CD4-positive, alpha-beta T cell (primary cell): ENCODE measurements around the gene DCDC2. TPM values are rescaled to one million over a fixed set of nuclear protein-coding genes. Genes with fewer than 3 reads are reported as not detected.
"Not testable (repeated sequence)": the region's sequence is repeated elsewhere in the genome, so short reads cannot be mapped to it uniquely, and the experiment has no call there.

Experiments used
- ATAC-seq: fragments of 200-7000 bp; cut with Tn5 transposase; one replicate; pipeline ENCODE4 v1.10.0; 2022; ENCODE audit warnings: mild to moderate bottlenecking; ENCODE audit not compliant: poor library complexity
- CTCF ChIA-PET: fragments of 350-600 bp; sonication (Branson Sonifier 250); formaldehyde crosslinking; loops from one replicate; lab custom pipeline; 2021; ENCODE audit warnings: antibody characterized with exemption, inconsistent platforms; lab: Charles Lee
- POLR2A ChIA-PET: fragments of 350-600 bp; sonication (Branson Sonifier 250); formaldehyde crosslinking; loops from one replicate; lab custom pipeline; 2021; ENCODE audit warnings: antibody characterized with exemption, inconsistent platforms; lab: Charles Lee
- DNase-seq, 14 experiments: peaks; one replicate each; pipeline ENCODE4 v3.0.0-alpha.2; 2013 to 2020; ENCODE audit warnings: mixed read lengths in 2 of 14
- H3K27ac ChIP-seq, 2 donors: one replicate each; pipeline versions ENCODE4 v1.5.1 to v1.7.0; 2013; ENCODE audit warnings: low read length in 2 of 2, low read depth in 1 of 2, mild to moderate bottlenecking in 1 of 2
- H3K27me3 ChIP-seq, 2 experiments: 1 replicate in 1 of 2; 2 replicates in 1 of 2; pipeline versions ENCODE4 v1.6.1 to v1.7.0; 2013; ENCODE audit warnings: low read length in 2 of 2, control low read depth in 1 of 2, mild to moderate bottlenecking in 1 of 2, moderate library complexity in 1 of 2; ENCODE audit not compliant: insufficient read depth in 2 of 2, control insufficient read depth in 1 of 2
- H3K36me3 ChIP-seq: one replicate; pipeline ENCODE4 v1.6.1; 2013; ENCODE audit warnings: low read length, control low read depth; ENCODE audit not compliant: insufficient read depth
- H3K4me1 ChIP-seq: one replicate; pipeline ENCODE4 v1.6.1; 2013; ENCODE audit warnings: low read length, control low read depth; ENCODE audit not compliant: insufficient read depth
- H3K4me3 ChIP-seq: one replicate; pipeline ENCODE4 v1.5.1; 2013; ENCODE audit warnings: mild to moderate bottlenecking, low read length, moderate library complexity
- H3K9me3 ChIP-seq, 2 experiments: 1 replicate in 1 of 2; 2 replicates in 1 of 2; pipeline versions ENCODE4 v1.6.1 to v1.7.0; 2013; ENCODE audit warnings: low read length in 2 of 2, mild to moderate bottlenecking in 2 of 2, control low read depth in 1 of 2, moderate library complexity in 1 of 2; ENCODE audit not compliant: control insufficient read depth in 1 of 2, insufficient read depth in 1 of 2
- H3K27ac Mint-ChIP-seq: one replicate; pipeline ENCODE4 v1.8.0; 2020; ENCODE audit warnings: mixed read lengths
- H3K27me3 Mint-ChIP-seq: one replicate; pipeline ENCODE4 v1.8.0; 2021; ENCODE audit warnings: mixed read lengths
- H3K36me3 Mint-ChIP-seq: one replicate; pipeline ENCODE4 v1.8.0; 2021; ENCODE audit warnings: low read depth, mixed read lengths
- H3K4me1 Mint-ChIP-seq: one replicate; pipeline ENCODE4 v1.8.0; 2021; ENCODE audit warnings: low read depth, mixed read lengths
- H3K4me3 Mint-ChIP-seq: one replicate; pipeline ENCODE4 v1.8.0; 2020; ENCODE audit warnings: mild to moderate bottlenecking, mixed read lengths
- H3K9me3 Mint-ChIP-seq: one replicate; pipeline ENCODE4 v1.8.0; 2020; ENCODE audit warnings: mixed read lengths
- intact Hi-C, 2 experiments: fragments of 100-400 bp; cut with DNase I in 1 of 2; cut with micrococcal nuclease in 1 of 2; formaldehyde crosslinking; loops; one replicate each; pipeline versions ENCODE4 v1.15.1 to v1.9.0; 2023 to 2025; cut with DNase I, micrococcal nuclease
- total RNA-seq, 174 experiments: library from RNA in 2 of 174; stranded (reverse) in 2 of 174; gene quantifications; one replicate each; pipeline ENCODE4 v1.2.3 and lab custom pipeline; 2021 to 2026
- TF ChIP-seq, protein P1 (sequence below): fragments of 200-600 bp; IDR thresholded peaks from one replicate; pipeline ENCODE4 v1.8.0; 2022; ENCODE audit warnings: antibody characterized with exemption, mild to moderate bottlenecking

The DCDC2 gene
- total RNA-seq, 2 experiments from 2014 or later, result 0.05 TPM; not detected in 1

DNA sequence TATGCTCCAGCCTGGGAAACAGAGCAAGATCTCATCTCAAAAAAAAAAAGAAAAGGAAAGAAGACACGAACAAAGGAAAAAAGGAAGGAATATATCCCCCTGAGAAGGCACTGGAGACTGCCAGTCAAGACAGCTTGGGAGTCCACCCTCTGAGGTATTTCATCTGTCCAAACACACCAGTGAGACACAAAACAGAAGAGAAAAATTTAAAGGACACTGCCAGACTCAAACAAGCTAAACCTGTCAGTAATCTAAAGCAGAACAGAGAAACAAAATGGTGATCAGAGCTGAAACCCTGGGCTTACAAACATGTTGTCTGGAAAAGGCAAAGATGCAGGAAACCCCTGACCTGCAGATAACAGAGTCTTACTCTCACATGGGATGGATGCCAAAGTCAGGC is 114.9 kb downstream of the DCDC2 start:
- no peaks in the 10 kb centered on the region for H3K9me3 Mint-ChIP-seq
- TF ChIP-seq, protein P1, sequence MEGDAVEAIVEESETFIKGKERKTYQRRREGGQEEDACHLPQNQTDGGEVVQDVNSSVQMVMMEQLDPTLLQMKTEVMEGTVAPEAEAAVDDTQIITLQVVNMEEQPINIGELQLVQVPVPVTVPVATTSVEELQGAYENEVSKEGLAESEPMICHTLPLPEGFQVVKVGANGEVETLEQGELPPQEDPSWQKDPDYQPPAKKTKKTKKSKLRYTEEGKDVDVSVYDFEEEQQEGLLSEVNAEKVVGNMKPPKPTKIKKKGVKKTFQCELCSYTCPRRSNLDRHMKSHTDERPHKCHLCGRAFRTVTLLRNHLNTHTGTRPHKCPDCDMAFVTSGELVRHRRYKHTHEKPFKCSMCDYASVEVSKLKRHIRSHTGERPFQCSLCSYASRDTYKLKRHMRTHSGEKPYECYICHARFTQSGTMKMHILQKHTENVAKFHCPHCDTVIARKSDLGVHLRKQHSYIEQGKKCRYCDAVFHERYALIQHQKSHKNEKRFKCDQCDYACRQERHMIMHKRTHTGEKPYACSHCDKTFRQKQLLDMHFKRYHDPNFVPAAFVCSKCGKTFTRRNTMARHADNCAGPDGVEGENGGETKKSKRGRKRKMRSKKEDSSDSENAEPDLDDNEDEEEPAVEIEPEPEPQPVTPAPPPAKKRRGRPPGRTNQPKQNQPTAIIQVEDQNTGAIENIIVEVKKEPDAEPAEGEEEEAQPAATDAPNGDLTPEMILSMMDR, result no peak
- DNase-seq, result no peak

GRCh38 chr6:24241779-24242178 is 116.1 kb downstream of the DCDC2 start:
- H3K27ac ChIP-seq, H3K36me3 Mint-ChIP-seq, intact Hi-C loops, H3K27me3 ChIP-seq, H3K4me3 Mint-ChIP-seq, H3K27ac Mint-ChIP-seq, ATAC-seq, H3K4me3 ChIP-seq, DNase-seq, H3K4me1 Mint-ChIP-seq, H3K9me3 Mint-ChIP-seq, POLR2A ChIA-PET, H3K36me3 ChIP-seq, H3K9me3 ChIP-seq, CTCF ChIA-PET, H3K4me1 ChIP-seq: not testable (repeated sequence)
- H3K27me3 Mint-ChIP-seq, result peaks cover 35% of the 10 kb centered on the region

More for the DNA sequence above, 114.9 kb downstream of the DCDC2 start:
- peaks cover 30% of the 10 kb centered on the region for H3K27me3 Mint-ChIP-seq
- no peak overlapping the region for H3K4me3 Mint-ChIP-seq
- Histone ChIP-seq H3K9me3 (no peaks in the 10 kb centered on the region), H3K4me3 (no peak overlapping the region), H3K27ac (no peak overlapping the region), H3K27me3 (no peaks in the 10 kb centered on the region), H3K36me3 (no peaks in the 10 kb centered on the region), H3K4me1 (no peaks in the 10 kb centered on the region)
- CTCF ChIA-PET, result no interaction called here
- H3K36me3 Mint-ChIP-seq, result no peaks in the 10 kb centered on the region
- no peak overlapping the region for H3K27ac Mint-ChIP-seq
- no peaks in the 10 kb centered on the region for H3K4me1 Mint-ChIP-seq
- no peak for ATAC-seq
- intact Hi-C loops, result no loop called here
- POLR2A ChIA-PET, result no interaction called here

DNA sequence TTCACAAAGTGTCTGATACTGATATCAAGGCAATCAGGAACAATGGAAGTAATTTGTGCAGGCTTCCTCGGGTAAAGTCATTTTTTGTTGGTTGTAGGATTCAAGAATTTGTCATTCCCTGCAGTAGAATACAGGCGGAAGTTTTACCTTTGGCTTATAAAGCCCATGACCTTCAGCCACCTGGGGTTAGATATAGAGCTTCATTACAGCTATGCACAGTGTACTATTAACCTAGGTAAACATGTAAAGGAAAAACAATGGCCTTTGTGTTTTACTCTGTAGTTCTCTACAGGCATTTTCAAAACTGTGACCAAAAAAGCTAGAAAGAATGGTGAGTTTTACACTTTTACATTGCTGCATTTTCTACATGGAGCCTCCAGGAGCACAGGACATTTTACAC is 116.9 kb downstream of the DCDC2 start:
- Mint-ChIP-seq H3K27ac (no peak overlapping the region), H3K4me3 (no peak overlapping the region), H3K36me3 (no peaks in the 10 kb centered on the region), H3K4me1 (no peaks in the 10 kb centered on the region), H3K9me3 (peaks cover 3% of the 10 kb centered on the region), H3K27me3 (peaks cover 35% of the 10 kb centered on the region)
- ChIA-PET CTCF (no interaction called here), POLR2A (no interaction called here)
- DNase-seq (no peak), ATAC-seq (no peak)
- Histone ChIP-seq H3K4me3 (no peak overlapping the region), H3K36me3 (no peaks in the 10 kb centered on the region), H3K4me1 (no peaks in the 10 kb centered on the region), H3K27ac (no peak overlapping the region), H3K27me3 (no peaks in the 10 kb centered on the region), H3K9me3 (no peaks in the 10 kb centered on the region)
- intact Hi-C loops, result no loop called here
- TF ChIP-seq, protein P1, result no peak

DNA sequence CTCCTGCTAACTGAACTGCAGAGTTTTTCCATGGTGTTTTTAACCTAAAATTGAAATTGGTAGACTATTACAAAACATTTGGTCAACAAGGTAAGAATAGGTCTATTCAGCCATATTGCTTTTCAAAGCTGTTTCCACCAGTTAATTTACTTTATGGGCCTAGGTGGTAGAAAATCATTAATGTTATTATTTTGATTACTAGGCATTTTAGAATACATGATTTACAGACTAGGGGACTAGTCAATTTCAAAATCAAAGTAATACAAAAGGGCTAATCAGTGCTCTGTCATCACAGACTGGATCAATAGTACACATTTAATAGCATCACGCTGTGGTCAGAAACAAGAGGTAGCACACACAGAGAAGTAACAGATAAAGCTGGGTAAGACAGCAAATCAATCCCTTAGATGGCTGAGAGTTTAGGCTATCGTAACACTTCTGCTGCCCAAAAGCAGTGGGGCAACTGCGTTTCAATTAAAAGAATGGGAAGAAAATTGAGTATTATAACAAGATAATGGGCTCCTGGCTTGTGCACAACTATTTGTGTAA is 117.4 kb downstream of the DCDC2 start:
- peaks cover 3% of the 10 kb centered on the region for H3K9me3 Mint-ChIP-seq
- ChIA-PET CTCF (no interaction called here), POLR2A (no interaction called here)
- DNase-seq (no peak), ATAC-seq (no peak)
- TF ChIP-seq, protein P1, result no peak
- Histone ChIP-seq H3K4me1 (no peaks in the 10 kb centered on the region), H3K27me3 (no peaks in the 10 kb centered on the region), H3K36me3 (no peaks in the 10 kb centered on the region), H3K27ac (no peak overlapping the region), H3K4me3 (no peak overlapping the region), H3K9me3 (no peaks in the 10 kb centered on the region)
- no peaks in the 10 kb centered on the region for H3K4me1 Mint-ChIP-seq
- no peak overlapping the region for H3K4me3 Mint-ChIP-seq
- H3K27ac Mint-ChIP-seq, result no peak overlapping the region
- H3K36me3 Mint-ChIP-seq, result no peaks in the 10 kb centered on the region
- intact Hi-C loops, result no loop called here
- H3K27me3 Mint-ChIP-seq, result peaks cover 38% of the 10 kb centered on the region
